ENCODE measurements around the gene KRTAP10-11.

KRTAP10-11 gene

GRCh38 chr21:44695641-44696040, 49.4 kb downstream of the KRTAP10-11 start:
- no peak for DNase-seq (ENCODE audit: low spot score)

DNA sequence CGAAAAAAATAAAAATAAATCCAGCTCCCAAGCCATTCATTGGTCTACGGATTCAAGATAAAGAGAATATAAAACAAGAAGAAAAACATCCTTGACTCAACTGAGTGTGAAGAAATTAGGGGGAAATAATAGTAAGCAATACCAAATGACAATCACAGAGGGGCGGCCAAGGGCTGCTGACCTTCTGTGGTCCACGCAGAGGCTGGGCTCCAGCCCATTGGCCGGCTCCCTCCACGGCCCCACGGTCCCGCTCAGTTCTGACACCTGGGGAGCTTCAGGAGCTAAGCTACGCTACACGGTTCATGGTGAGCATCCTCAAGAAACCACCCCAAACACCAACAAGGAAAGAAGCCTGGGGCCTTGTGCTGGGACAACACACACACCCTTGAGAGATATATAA, 50.4 kb downstream of the KRTAP10-11 start:
- DNase-seq (ENCODE audit: low spot score), result no peak
